CD1c-positive myeloid dendritic cell (primary cell): ENCODE results near the gene LRP10.
A peak's percentile ranks its signal among the peaks of the same experiment; 100 is the strongest.

Experiments
- DNase-seq: peaks from one replicate; pipeline ENCODE4 v3.0.0-alpha.2; 2016; ENCODE audit errors: extremely low spot score

LRP10 gene

GRCh38 chr14:22887260-22887989 is 15.9 kb downstream of the LRP10 start:
- peak; percentile 60 for DNase-seq

GRCh38 chr14:22887990-22888378 is 16.4 kb downstream of the LRP10 start:
- DNase-seq: no peak

GRCh38 chr14:22888662-22889061 is 17.1 kb downstream of the LRP10 start:
- no peak for DNase-seq

- DNase-seq: no peak
These were observed 18.9 kb downstream of the LRP10 start for GRCh38 chr14:22890416-22890815.

GRCh38 chr14:22892488-22892887 is 20.9 kb downstream of the LRP10 start:
- DNase-seq: no peak

GRCh38 chr14:22893706-22894105 is 22.2 kb downstream of the LRP10 start:
- DNase-seq: no peak

- no peak for DNase-seq
These were observed 23.9 kb downstream of the LRP10 start for GRCh38 chr14:22895402-22895801.

- DNase-seq: no peak
These were observed 24.8 kb downstream of the LRP10 start for GRCh38 chr14:22896356-22896755.

GRCh38 chr14:22896760-22897159 is 25.2 kb downstream of the LRP10 start:
- DNase-seq: no peak

GRCh38 chr14:22897357-22897756 is 25.8 kb downstream of the LRP10 start:
- DNase-seq: no peak

GRCh38 chr14:22898302-22899090 is 27.0 kb downstream of the LRP10 start:
- no peak for DNase-seq

- peak; percentile 68 for DNase-seq
These were observed 28.7 kb downstream of the LRP10 start for GRCh38 chr14:22900081-22900799.

GRCh38 chr14:22901799-22902198 is 30.3 kb downstream of the LRP10 start:
- no peak for DNase-seq

- DNase-seq: no peak
These were observed 32.2 kb downstream of the LRP10 start for GRCh38 chr14:22903742-22904087.

- no peak for DNase-seq
These were observed 34.1 kb downstream of the LRP10 start for GRCh38 chr14:22905627-22906026.

- no peak for DNase-seq
These were observed 34.5 kb downstream of the LRP10 start for GRCh38 chr14:22906073-22906472.

- DNase-seq: no peak
These were observed 35.9 kb downstream of the LRP10 start for GRCh38 chr14:22907429-22907828.

GRCh38 chr14:22908601-22909000 is 37.1 kb downstream of the LRP10 start:
- DNase-seq: no peak

- no peak for DNase-seq
These were observed 39.4 kb downstream of the LRP10 start for GRCh38 chr14:22910916-22911315.

GRCh38 chr14:22914836-22915235 is 43.3 kb downstream of the LRP10 start:
- peak; percentile 27 for DNase-seq

- peak; percentile 70 for DNase-seq
These were observed 44.5 kb downstream of the LRP10 start for GRCh38 chr14:22915886-22916521.
